GM19468 (cell line): ENCODE measurements around the gene RETREG1.
"Not testable (repeated sequence)": the region's sequence is repeated elsewhere in the genome, so short reads cannot be mapped to it uniquely, and the experiment has no call there.

Experiments used
- ATAC-seq: cut with Tn5 transposase; IDR thresholded peaks from one replicate; pipeline ENCODE4 v1.9.1; 2021; ENCODE audit warnings: mild to moderate bottlenecking, moderate library complexity, moderate number of reproducible peaks; ENCODE audit not compliant: unreplicated experiment; ENCODE audit errors: extremely low read depth

RETREG1 gene

DNA sequence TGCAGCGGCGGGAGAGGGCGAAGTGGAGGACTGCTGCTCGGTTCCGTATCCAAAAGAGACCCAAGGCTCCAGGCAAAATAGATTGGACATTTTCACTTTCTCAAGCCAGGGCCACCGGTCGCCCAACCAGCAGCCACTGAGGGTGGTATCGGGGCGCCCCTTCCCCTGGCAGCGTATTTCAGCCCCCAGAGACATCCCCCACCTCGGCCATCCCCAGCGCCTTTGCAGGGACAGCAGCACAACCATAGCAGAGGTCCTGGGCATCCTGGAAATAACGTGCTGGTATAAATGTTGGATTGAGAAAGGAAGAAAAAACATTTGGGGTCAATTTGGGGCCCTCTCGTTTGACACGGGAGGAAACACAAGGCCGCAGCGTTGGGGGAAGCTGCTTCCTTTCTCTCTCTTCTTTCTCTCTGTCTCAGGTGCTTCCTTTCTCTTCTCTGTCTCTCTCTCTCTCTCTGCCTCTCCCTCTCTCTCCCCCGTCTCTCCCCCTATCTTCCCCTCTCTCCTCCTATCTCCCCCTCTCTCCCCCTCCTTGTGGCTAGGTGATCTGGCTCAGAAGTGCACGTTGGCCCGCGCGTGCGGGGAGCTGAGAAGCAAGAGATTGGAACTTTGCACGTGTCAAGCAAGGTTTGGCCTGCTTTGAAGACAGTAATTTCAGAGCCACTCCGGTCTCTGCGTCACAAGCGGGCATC, 624 bp upstream of the RETREG1 start:
- ATAC-seq: no peak

DNA sequence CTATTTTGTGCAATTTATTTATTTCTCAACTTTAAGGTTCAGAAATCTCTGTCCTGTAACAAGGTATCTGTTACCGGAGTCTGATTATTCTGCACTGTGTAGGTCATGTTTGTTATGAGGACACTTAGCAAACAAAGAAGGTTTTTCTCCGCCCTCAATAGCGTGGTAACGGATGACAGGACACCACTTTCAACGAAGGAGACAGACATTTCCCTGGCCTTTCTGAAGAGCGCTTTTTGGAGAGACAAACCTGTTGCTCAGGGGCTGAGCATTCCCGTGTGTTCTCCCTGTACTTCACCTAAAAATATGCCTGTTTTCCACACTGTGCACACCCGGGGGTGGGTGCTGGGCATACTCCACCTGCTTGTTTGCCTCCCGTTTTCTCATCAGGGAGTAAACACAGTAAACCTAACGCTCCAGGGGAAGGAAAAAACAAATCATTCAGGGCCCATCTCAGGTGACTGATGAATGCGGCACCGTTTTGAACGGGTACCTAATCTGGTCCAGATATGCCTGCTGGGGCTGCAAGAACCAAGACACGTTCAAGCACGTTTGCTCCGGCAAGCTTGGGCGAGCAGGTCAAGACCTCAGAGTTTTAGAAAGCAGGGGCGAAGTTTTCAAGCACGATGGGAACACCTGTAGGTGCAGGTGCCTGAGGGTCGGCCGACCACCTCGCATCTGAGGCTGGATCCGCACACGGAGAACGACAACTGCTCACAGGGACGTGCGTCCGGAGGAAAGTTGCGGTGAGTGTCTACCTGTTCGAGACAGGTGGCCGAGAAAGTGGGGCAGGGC, 859 bp downstream of the RETREG1 start:
- no peak for ATAC-seq

DNA sequence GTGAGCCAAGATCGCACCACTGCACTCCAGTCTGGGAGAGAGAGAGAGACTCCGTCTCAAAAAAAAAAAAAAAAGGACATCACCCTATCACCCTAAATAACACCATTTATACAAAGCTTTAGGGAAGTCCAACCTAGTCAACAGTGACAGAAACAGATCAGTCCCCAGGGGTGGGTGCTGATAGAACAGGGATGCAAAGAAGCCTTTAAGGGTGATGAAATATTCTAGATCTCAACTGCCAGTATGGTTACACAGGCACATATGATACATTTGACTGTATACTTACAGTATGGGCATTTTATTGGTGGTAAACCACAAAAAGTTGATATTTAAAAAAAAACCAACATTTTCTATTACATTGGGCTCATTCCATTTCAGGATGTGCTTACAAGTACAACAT, 4.8 kb downstream of the RETREG1 start:
- ATAC-seq: no peak

DNA sequence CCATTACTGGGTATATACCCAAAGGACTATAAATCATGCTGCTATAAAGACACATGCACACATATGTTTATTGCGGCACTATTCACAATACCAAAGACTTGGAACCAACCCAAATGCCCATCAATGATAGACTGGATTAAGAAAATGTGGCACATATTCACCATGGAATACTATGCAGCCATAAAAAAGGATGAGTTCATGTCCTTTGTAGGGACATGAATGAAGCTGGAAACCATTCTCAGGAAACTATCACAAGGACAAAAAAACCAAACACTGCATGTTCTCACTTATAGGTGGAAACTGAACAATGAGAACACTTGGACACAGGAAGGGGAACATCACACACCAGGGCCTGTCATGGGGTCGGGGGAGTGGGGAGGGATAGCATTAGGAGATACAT, 5.9 kb downstream of the RETREG1 start:
- ATAC-seq: not testable (repeated sequence)

DNA sequence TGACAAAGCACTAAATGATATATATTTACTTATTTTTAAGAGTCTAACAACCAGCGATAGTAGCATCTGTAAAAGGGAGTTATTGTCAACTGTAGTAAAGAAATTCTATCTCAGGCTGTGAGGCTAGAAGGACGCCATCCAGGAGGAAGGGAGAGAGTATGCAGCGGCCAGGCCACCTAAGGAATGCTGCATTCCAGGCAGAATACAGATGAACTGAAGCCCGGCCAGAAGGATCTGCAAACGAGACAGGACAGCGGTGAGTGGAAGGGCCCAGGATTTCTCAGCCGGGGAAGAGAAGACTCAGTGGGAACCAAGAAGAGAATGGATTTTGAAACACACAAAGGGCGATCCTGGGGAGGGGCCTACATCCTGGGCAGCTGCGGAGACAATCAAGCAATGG, 7.4 kb downstream of the RETREG1 start:
- no peak for ATAC-seq

DNA sequence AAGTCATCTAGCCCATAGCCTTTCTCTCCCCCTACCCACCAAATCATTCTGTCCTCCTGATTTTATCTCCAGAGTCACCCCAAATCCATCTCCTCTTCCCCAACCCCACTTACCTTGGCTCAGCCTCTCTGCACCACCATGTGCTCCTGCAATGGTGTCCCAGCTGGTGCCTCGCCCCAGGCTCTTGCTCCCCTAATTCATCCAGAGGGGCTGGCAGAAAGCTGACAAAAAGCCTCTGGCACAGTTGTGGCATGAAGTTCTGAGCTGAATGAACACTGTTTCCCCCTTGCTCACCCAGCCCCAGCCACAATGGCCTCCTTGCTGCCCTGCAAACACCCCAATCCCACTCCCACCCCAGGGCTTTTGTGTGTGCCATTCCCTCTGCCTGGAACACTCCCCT, 10.2 kb downstream of the RETREG1 start:
- no peak for ATAC-seq

DNA sequence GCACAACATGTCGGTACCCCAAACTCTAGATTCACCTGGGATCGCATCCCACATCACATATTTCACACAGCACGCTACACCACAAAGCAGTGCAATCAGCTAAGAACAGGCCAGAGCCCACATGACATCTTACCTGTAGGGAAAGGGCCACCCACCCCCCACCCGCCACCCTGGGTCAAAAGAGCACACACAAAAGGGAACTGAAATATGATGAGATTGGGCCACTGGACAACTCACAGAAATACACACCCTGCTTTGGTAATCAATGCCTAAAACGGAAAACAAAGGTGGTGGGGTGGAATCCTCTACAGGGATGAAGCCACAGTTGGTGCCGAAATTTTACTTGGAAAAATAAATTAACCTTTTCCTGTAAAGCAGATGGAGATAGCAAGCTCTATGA, 13.1 kb downstream of the RETREG1 start:
- no peak for ATAC-seq

DNA sequence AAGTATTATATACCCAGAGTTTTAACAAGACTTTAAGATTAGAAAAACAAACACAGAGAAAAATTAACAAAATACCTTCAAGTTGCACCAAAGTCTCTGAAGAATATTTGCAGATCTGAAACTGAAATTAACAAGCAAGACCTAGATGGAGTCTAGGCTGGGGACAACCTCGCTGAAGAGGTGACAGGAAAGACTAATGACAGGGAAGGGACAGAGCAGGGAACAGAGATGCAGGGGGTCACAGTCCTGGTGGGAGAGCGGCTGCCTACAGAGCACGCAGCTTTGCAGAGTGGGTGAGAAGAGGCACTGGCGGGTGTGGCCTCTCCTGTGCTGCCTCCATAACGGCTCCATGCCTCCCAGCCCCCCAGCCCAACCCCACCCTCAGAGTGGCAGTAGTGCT, 13.5 kb downstream of the RETREG1 start:
- no peak for ATAC-seq

DNA sequence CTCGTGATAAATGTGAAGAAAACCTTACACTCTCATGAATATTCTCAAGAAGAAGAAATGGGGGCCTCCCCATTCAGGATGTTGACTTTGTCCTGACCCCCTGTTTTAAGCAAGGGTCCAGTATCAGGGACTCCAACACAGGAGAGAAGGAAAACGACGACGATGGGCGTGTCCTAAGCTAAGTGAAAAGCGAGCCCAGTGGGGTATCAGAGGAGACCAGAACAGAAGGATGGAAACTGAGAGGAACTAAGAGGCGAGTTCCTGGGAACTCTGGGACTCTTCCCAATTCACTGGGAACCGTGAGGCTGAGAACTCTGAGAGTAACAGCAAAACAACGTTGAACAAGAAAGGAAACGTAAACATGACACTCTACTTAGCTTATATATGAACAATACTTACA, 14.6 kb downstream of the RETREG1 start:
- ATAC-seq: no peak

DNA sequence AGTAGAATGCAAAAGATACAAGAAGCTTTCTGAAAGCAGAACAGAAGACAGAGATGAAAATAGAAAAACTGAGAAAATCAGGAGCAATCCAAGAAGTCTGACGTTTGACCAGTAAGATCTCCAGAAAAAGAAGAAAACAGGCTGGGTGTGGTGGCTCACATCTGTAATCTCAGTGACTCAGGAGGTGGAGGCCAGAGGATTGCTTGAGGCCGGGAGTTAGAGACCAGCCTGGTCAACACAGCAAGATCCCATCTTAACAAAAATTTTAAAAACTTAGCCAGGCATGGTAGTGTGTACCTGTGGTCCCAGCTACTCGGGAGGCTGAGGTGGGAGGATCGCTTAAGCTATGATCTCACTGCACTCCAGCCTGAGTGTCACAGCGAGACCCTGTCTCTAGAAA, 15.9 kb downstream of the RETREG1 start:
- no peak for ATAC-seq

DNA sequence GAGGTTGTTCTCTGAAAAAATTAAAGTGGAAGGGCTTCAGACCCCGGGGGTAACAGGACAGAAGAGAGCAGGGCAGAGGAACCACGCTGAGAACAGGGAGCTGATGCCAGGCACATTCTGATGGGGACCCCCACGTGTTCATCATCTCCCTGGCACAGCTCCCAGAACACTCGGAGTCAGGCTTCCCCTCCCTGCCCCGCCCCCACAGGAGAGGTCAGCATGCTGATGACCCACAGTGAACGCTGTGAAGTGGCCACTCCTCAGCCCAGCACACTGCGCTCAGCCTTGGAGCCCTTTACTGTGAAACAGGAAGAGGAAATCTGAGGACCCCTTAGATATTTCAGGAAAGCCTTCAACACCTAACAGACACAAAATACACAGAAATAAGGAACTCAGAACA, 16.4 kb downstream of the RETREG1 start:
- no peak for ATAC-seq

DNA sequence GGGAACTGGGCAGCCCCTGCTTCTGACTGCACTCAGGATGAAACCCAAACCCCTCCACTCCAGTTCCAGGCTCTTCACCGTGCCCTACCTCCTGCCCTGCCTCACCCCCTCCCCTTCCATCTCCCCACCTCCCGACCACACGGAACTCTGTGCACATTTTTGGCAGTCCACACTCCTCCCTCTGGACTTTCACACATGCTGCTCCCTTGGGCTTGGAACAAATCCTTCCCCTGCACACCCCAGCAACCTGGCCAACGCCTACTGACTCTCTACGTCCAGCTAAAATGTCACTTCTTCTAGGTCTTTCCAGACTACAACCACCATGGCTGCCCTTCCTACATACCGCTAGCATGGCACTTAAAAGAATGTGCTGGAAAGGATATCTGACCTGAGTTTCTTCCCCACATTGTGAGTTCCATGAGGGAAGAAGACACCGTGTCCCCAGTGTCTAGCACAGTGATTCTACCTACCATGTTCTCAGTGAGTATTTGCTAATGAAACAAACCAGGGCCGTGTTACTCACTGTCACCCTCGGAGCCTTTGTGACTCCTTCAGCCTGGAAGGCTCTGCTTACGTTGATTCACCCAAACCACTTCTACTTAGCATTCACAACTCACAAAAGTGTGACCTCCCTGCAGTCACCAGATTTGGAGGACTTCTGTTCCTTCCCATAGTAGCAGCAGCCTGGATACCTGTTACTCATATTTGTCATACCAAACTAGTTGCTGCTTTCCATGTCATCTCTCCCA, 18.7 kb downstream of the RETREG1 start:
- ATAC-seq: no peak

DNA sequence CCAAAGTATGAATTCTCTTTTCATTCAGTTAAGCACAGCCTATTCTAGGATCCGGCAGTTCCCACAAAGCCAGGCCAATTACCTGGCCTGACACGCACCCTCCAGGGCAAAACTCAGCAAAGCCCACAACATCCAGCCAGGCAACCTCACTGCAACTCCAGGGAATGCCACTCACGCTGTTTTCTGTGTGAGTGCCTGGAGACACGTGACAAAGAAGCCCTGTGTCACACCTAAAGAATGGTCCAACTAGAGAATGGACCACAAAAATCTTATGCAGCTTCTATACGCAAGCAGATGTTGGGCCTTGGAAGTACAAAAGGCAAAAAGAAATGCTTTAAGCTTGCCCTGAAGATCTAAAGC, 20.2 kb downstream of the RETREG1 start:
- ATAC-seq: no peak

DNA sequence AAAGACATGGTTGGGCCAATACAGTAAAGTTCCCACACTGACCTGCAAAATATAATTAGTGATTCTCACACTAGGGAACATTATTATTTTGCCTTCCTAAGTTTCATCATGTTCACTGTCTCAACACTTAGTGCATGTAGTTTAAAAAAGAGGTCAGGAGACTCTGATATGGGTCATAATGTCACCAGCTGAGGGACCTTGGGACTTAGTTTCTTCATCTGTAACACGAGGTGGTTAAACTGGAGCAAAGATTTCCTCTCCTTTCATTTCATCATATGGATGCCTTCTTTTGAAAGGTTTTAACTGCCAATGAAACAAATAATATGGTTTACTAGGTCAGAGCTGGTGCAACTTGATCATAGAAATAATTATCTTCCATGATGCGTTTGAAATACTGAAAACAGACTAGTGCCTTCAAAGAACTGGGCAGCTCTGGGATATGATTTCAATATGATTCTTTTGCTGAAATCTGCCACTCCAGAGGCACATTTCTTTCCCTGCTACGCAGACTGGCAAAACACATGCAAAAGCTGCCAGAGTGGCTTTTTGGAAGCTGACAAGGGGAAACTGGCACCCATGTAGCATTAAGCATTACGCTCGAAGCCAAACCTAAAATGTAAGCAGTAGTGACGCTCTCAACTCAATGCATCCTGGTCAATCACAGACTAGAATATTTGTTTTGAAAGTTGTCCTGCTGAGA, 20.8 kb downstream of the RETREG1 start:
- ATAC-seq: no peak

DNA sequence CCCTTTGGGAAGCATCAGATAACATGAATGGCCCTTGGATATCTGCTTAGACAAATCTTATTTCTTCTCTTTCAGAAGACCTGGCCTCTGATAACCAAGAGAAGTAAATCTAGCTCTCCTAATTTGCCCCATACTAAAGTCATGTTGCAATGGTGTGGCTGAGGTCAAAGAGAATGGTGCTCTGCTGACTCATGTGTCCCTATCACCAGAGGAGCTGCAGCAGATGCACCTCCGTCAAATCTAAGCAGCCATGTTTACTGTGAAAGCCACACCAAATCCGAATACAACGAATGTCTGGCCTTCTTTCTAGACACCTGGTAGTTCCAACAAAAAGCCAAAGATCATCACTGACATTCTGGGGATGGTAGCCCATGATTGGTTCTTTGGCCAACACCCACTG, 23.2 kb downstream of the RETREG1 start:
- no peak for ATAC-seq

DNA sequence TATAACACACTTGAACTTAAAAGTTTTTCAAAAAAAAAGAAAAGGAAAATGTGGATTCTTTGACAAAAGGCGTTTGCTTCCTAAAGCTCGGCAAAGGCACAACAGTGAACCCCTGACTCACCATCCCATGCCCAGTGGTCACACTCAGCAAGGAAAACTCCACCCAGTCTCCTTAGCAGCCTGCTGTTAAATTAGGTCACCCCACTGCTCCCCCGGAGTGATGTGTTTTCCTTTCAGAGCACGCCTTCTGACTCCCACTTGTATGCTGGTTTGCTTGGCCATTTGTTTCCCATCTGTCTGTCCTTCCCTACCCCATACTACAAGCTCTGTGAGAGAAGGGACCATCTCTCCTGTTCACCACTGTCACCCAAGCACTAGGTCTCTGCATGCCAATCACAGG, 23.8 kb downstream of the RETREG1 start:
- no peak for ATAC-seq

DNA sequence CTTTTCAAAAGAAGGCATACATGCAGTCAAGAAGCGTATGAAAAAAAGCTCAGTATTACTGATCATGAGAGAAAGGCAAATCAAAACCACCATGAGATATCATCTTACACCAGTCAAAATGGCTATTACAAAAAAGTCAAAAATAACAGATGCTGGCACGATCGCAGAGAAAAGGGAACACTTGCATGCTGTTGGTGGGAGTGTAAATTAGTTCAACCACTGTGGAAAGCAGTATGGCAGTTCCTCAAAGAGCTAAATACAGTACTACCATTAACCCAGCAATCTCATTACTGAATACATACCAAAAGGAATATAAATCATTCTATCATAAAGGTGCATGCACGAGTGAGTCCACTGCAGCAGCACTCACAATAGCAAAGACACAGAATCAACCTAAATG, 24.5 kb downstream of the RETREG1 start:
- ATAC-seq: no peak

DNA sequence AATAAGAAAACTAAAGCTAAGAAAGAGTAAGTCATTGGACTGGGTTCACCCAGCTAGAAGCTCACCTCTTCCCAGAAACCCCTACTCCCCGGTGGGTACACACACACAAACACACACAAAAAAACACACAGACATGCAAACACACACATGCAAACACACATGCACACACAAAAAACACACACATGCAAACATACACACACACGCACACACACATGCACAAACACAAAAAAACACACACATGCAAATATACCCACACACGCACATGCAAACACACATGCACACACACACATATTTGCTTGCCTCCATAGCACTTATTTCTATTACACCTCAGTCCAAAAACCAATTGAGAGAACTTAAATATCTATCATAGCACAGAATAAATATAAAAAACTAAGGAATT, 26.1 kb downstream of the RETREG1 start:
- ATAC-seq: no peak

DNA sequence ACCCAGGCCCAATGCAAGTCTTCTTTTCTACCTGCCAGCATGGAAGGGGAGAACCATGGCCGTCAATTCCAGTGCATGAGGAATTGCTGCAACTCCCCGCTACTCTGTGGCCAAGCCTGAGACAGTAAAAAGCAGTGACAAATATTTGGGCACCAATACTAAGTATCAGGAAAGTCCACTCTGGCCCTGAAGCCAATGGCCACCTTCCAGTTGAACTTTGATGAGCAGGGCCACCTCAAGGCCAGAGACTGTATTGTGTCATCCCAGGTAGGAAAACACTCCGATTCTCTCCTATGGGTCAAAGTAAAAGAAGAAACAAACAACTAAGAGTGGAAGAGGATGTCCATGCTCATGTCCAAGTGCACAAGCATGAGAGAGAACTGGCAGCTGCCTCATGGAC, 27.1 kb downstream of the RETREG1 start:
- ATAC-seq: no peak

DNA sequence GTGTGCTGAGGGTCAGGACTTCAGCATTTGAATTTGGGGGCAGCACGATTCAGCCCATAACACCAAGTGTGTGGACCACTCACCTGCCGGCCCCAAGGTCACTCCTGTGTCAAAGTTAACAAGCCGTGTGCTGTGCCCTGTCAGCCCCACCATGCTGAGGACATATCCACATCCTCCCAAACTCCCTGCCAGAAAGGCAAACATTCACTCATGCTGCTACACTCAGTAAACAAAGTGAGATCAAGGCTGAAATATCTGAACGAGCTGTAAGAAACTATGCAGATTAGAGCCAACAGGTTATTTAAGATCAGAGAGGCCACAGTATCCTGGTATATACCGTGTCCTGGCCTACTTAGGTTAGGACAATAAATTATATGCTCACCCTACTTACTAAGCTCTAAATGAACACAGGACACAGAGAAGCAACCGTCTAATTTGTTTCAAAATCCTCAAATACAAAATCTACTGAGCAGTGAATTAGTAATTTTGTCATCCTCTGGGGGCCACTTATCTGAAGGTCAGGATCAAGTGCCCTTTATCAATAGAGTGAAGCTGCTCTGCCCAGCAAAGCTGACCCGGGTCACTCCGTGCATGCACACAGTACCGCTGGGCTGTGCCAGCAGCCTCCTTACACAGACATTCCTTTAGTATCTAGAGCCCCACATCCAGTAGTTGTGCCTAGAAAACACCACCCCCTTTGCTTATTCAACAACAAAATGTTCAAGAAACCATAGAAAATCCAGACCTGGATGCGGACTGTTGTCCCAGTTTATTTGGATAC, 28.2 kb downstream of the RETREG1 start:
- no peak for ATAC-seq
